ENCODE measurements around the gene CTNNA2.

- TF ChIP-seq CTCF (conservative IDR thresholded peaks at IDR 0.05 in 1 of 2, IDR thresholded peaks at IDR 0.05 in 1 of 2; ENCODE audit: extremely low read depth in 1 of 2, insufficient read depth in 1 of 2, low read depth in 1 of 2, low read length in 2 of 2) (no peak), EZH2 (IDR thresholded peaks at IDR 0.05; ENCODE audit: borderline replicate concordance, low read length) (no peak)
These were observed 672.2 kb downstream of the CTNNA2 start for GRCh38 chr2:80185091-80185490.

All from mammary epithelial cell (primary cell).